Measurements from ENCODE around the gene SPIB. TPM values are rescaled to one million over a fixed set of nuclear protein-coding genes. Genes with fewer than 3 reads are reported as not detected.

The SPIB gene
- total and polyA plus RNA-seq, 2 experiments from 2014 or later: 12.6 to 17.5 TPM

DNA sequence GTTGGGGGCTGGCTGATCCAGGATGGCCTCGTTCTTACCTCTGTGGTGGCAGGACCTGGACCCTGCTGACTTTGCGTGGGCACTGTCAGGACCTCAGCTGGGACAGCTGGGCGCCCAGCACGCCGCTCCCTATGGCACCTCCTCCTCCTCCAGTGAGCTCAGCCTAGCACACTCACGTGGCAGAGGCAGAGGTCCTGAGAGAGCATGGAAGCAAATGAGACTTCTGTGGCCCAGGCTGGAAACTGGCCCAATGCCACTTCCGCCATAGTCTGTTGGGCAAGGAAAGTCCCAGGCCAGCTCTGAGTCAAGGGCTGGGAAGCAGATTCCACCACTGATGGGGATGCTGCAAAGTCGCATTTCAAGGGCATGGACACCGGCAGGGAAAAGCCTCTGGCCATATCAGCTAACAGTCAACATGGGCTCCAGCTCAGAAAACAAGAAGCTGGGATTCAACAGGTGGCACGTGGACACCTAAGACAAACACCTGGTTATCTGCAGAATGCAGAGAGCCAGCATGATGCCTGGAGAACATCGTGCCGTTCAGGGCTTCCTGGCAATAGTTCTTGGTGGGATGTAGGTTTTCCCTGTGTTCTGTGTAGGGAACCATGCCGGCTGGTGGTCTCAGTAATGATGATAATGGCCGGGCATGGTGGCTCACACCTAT is 30.6 kb downstream of the SPIB start (continued):
- no peak for TF ChIP-seq ZNF462 (CRISPR knock-in tag; IDR thresholded peaks at IDR 0.05)
- no peak for TF ChIP-seq CREB1 (CRISPR knock-in tag; IDR thresholded peaks at IDR 0.05; ENCODE audit: low read depth)

DNA sequence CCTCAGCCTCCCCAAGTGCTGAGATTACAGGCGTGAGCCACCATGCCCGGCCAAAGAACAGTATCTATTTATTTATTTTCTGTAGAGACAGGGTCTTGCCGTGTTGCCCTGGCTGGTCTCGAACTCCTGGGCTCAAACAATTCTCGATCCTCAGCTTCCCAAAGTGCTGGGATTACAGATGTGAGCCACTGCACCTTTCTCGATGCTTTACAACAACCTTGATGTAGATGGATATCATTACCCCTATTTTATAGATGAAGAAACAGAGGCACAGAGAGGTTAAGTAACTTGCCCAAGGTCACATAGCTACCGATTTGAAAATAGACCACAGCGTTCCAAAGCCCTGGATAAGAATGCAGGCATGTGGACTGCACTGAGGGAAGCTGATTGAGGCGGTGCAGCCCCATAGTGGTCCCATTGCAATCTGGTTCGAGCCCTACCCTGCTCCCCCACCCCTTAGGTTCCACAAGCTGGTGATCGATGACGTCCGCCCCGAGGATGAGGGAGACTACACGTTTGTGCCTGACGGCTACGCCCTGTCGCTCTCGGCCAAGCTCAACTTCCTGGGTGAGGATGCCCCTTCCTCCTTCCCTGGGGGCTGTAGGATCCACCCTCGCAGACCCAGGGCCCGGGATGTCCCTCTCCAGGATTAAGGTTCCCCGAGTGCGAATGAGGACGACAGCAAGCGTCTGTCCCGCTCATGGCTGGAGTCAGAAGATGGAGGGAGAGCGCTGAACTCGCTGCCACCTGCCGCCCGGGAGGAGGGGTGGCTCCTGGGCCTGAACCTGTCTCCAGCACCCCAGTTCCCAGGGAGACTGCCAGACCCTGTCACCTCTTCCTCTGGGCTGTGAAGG is 31.9 kb downstream of the SPIB start:
- no peaks in the 10 kb centered on the region for H3K27me3 ChIP-seq (ENCODE audit: insufficient read depth)
- no peak overlapping the region for H3K27ac Mint-ChIP-seq

More for the DNA sequence above, 31.9 kb downstream of the SPIB start:
- ATAC-seq: no peak
- no peak for DNase-seq (ENCODE audit: low spot score)
- peaks cover 97% of the 10 kb centered on the region for H3K9me3 Mint-ChIP-seq
- peaks cover 54% of the 10 kb centered on the region for H3K36me3 Mint-ChIP-seq (ENCODE audit: low read depth)
- H3K4me1 ChIP-seq (ENCODE audit: insufficient read depth): peaks cover 6% of the 10 kb centered on the region; the same call in 1 of the 2 replicates
- H3K4me3 Mint-ChIP-seq: no peak overlapping the region
- H3K27me3 Mint-ChIP-seq (ENCODE audit: insufficient read depth, low read depth, poor library complexity): no peaks in the 10 kb centered on the region
- no peaks in the 10 kb centered on the region for H3F3A ChIP-seq (replicated peaks; ENCODE audit: low read depth)
- TF ChIP-seq ZNF331 (CRISPR knock-in tag; IDR thresholded peaks at IDR 0.05; ENCODE audit: low read depth) (no peak), ETS1 (IDR thresholded peaks at IDR 0.05) (no peak), POLR2AphosphoS5 (IDR thresholded peaks at IDR 0.05; ENCODE audit: low read depth) (no peak)
- TF ChIP-seq, protein P1, sequence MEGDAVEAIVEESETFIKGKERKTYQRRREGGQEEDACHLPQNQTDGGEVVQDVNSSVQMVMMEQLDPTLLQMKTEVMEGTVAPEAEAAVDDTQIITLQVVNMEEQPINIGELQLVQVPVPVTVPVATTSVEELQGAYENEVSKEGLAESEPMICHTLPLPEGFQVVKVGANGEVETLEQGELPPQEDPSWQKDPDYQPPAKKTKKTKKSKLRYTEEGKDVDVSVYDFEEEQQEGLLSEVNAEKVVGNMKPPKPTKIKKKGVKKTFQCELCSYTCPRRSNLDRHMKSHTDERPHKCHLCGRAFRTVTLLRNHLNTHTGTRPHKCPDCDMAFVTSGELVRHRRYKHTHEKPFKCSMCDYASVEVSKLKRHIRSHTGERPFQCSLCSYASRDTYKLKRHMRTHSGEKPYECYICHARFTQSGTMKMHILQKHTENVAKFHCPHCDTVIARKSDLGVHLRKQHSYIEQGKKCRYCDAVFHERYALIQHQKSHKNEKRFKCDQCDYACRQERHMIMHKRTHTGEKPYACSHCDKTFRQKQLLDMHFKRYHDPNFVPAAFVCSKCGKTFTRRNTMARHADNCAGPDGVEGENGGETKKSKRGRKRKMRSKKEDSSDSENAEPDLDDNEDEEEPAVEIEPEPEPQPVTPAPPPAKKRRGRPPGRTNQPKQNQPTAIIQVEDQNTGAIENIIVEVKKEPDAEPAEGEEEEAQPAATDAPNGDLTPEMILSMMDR (conservative IDR thresholded peaks at IDR 0.05; ENCODE audit: low read depth in 2 of 2): no peak
- TF ChIP-seq, protein P2, sequence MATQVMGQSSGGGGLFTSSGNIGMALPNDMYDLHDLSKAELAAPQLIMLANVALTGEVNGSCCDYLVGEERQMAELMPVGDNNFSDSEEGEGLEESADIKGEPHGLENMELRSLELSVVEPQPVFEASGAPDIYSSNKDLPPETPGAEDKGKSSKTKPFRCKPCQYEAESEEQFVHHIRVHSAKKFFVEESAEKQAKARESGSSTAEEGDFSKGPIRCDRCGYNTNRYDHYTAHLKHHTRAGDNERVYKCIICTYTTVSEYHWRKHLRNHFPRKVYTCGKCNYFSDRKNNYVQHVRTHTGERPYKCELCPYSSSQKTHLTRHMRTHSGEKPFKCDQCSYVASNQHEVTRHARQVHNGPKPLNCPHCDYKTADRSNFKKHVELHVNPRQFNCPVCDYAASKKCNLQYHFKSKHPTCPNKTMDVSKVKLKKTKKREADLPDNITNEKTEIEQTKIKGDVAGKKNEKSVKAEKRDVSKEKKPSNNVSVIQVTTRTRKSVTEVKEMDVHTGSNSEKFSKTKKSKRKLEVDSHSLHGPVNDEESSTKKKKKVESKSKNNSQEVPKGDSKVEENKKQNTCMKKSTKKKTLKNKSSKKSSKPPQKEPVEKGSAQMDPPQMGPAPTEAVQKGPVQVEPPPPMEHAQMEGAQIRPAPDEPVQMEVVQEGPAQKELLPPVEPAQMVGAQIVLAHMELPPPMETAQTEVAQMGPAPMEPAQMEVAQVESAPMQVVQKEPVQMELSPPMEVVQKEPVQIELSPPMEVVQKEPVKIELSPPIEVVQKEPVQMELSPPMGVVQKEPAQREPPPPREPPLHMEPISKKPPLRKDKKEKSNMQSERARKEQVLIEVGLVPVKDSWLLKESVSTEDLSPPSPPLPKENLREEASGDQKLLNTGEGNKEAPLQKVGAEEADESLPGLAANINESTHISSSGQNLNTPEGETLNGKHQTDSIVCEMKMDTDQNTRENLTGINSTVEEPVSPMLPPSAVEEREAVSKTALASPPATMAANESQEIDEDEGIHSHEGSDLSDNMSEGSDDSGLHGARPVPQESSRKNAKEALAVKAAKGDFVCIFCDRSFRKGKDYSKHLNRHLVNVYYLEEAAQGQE (IDR thresholded peaks at IDR 0.05; ENCODE audit: unreplicated experiment): no peak
- H3K9me2 ChIP-seq (ENCODE audit: insufficient read depth): 0 out of 2 replicates have a peak, but pooled peaks cover under 1% of the 10 kb centered on the region
- no peak overlapping the region for H3K27ac ChIP-seq (ENCODE audit: low read depth)
- H3K4me3 ChIP-seq: no peak overlapping the region
- no peaks in the 10 kb centered on the region for H3K79me2 ChIP-seq (replicated peaks; ENCODE audit: insufficient read depth)
- peak overlapping the region; percentile 55; the same call in 1 of the 2 replicates for H3K4me2 ChIP-seq
- H2AFZ ChIP-seq: peak overlapping the region; percentile 88; the same call in 1 of the 2 replicates
- H3K36me3 ChIP-seq (ENCODE audit: insufficient read depth): no peaks in the 10 kb centered on the region
- H3K4me1 Mint-ChIP-seq: no peaks in the 10 kb centered on the region
- H4K20me1 ChIP-seq (replicated peaks; ENCODE audit: insufficient read depth): no peaks in the 10 kb centered on the region
